H1 (cell line): ENCODE results near the gene NUAK1. TPM values are rescaled to one million over a fixed set of nuclear protein-coding genes. Genes with fewer than 3 reads are reported as not detected.

Experiments
- CTCF ChIA-PET: fragments of 300-600 bp; sonication (Branson Sonifier 250); formaldehyde crosslinking; loops from one replicate; lab custom pipeline; 2021; ENCODE audit not compliant: partially characterized antibody; lab: Charles Lee
- POLR2A ChIA-PET: fragments of 300-600 bp; sonication (Branson Sonifier 250); formaldehyde crosslinking; loops from one replicate; lab custom pipeline; 2021; ENCODE audit warnings: inconsistent platforms; ENCODE audit not compliant: partially characterized antibody; lab: Charles Lee
- DNase-seq, 2 experiments: peaks; one replicate each; pipeline versions ENCODE4 v3.0.0 to v3.0.0-alpha.2; 2010 to 2022; ENCODE audit warnings: low spot score in 2 of 2, low read depth in 1 of 2, mixed read lengths in 1 of 2
- FAIRE-seq: peaks from 2 replicates; lab custom pipeline; 2011; peaks lifted over from hg19 to GRCh38; lab: Jason Lieb, UNC
- H2AFZ ChIP-seq: 2 replicates; pipeline ENCODE4 v1.8.1; 2012; ENCODE audit warnings: low read length, inconsistent platforms
- H2AK5ac ChIP-seq: 2 replicates; pipeline ENCODE4 v1.6.1; 2013; ENCODE audit warnings: low read depth, low read length
- H2BK120ac ChIP-seq: replicated peaks from 2 replicates; pipeline ENCODE3; 2013; ENCODE audit warnings: low read depth, low read length, inconsistent platforms
- H2BK12ac ChIP-seq: 2 replicates; pipeline ENCODE4 v1.6.1; 2013; ENCODE audit warnings: low read depth, low read length
- H2BK15ac ChIP-seq: 2 replicates; pipeline ENCODE4 v1.6.1; 2013; ENCODE audit warnings: low read length
- H2BK20ac ChIP-seq: 2 replicates; pipeline ENCODE4 v1.6.1; 2013; ENCODE audit warnings: low read length
- H2BK5ac ChIP-seq: 2 replicates; pipeline ENCODE4 v1.6.1; 2013; ENCODE audit warnings: low read depth, low read length
- H3K14ac ChIP-seq: 2 replicates; pipeline ENCODE4 v1.6.1; 2013; ENCODE audit warnings: inconsistent platforms; ENCODE audit not compliant: insufficient read length
- H3K18ac ChIP-seq: 2 replicates; pipeline ENCODE4 v1.6.1; 2013; ENCODE audit warnings: low read length; ENCODE audit errors: extremely low read depth
- H3K23ac ChIP-seq: 2 replicates; pipeline ENCODE4 v1.6.1; 2013; ENCODE audit warnings: inconsistent platforms; ENCODE audit not compliant: insufficient read length
- H3K23me2 ChIP-seq: 2 replicates; pipeline ENCODE4 v1.6.1; 2013; ENCODE audit warnings: low read depth, low read length
- H3K27ac ChIP-seq: 2 replicates; pipeline ENCODE4 v1.6.1; 2011; ENCODE audit warnings: low read depth, low read length, inconsistent platforms
- H3K27me3 ChIP-seq, 4 experiments: replicated peaks in 1 of 4; 1 replicate in 1 of 4; 2 replicates in 3 of 4; pipeline versions ENCODE4 v1.6.1 to v1.8.1; 2011 to 2013; ENCODE audit warnings: low read length in 3 of 4, mild to moderate bottlenecking in 3 of 4, inconsistent platforms in 2 of 4, mixed read lengths in 2 of 4, moderate library complexity in 1 of 4; ENCODE audit not compliant: control insufficient read depth in 3 of 4, insufficient read depth in 3 of 4; ENCODE audit errors: extremely low read depth in 1 of 4
- H3K36me3 ChIP-seq, 4 experiments: 2 replicates each; pipeline versions ENCODE4 v1.6.1 to v1.8.1; 2011 to 2013; ENCODE audit warnings: mild to moderate bottlenecking in 4 of 4, low read length in 3 of 4, moderate library complexity in 2 of 4, control low read depth in 1 of 4, inconsistent platforms in 1 of 4; ENCODE audit not compliant: insufficient read depth in 4 of 4, control insufficient read depth in 2 of 4
- H3K4ac ChIP-seq: replicated peaks from 2 replicates; pipeline ENCODE3; 2013; ENCODE audit warnings: low read length, low read depth, mixed read lengths, inconsistent platforms; ENCODE audit not compliant: insufficient read length
- H3K4me1 ChIP-seq, 4 experiments: replicated peaks in 1 of 4; 1 replicate in 1 of 4; 2 replicates in 3 of 4; pipeline versions ENCODE4 v1.6.1 to v1.8.1; 2011 to 2013; ENCODE audit warnings: low read length in 3 of 4, inconsistent platforms in 2 of 4, mixed read lengths in 1 of 4; ENCODE audit not compliant: insufficient read depth in 4 of 4, control insufficient read depth in 3 of 4
- H3K4me2 ChIP-seq, 2 experiments: 2 replicates each; pipeline versions ENCODE4 v1.6.1 to v1.8.1; 2011 to 2013; ENCODE audit warnings: low read depth in 2 of 2, low read length in 2 of 2, control low read depth in 1 of 2, inconsistent platforms in 1 of 2, mild to moderate bottlenecking in 1 of 2; ENCODE audit not compliant: insufficient read depth in 1 of 2
- H3K4me3 ChIP-seq, 4 experiments: fragments of 200-600, 300-600 bp in 1 of 4; sonication (generic), shearing (Covaris generic), sonication (Bioruptor Twin) in 1 of 4; 2 replicates each; pipeline versions ENCODE4 v1.5.1 to v1.8.1; 2011 to 2016; ENCODE audit warnings: low read length in 4 of 4, low read depth in 3 of 4, control low read depth in 2 of 4, inconsistent platforms in 2 of 4, mild to moderate bottlenecking in 2 of 4, mixed read lengths in 1 of 4, moderate library complexity in 1 of 4; ENCODE audit not compliant: insufficient read depth in 2 of 4; ENCODE audit errors: extremely low read depth in 1 of 4
- H3K56ac ChIP-seq: replicated peaks from 2 replicates; pipeline ENCODE3; 2013; ENCODE audit warnings: low read depth, mild to moderate bottlenecking, mixed read lengths, low read length, inconsistent platforms; ENCODE audit not compliant: insufficient read length
- H3K79me1 ChIP-seq: 2 replicates; pipeline ENCODE4 v1.6.1; 2013; ENCODE audit warnings: low read depth, low read length, control low read depth
- H3K79me2 ChIP-seq, 2 experiments: 2 replicates each; pipeline versions ENCODE4 v1.6.1 to v1.8.1; 2012 to 2013; ENCODE audit warnings: low read length in 2 of 2, mild to moderate bottlenecking in 2 of 2, inconsistent platforms in 1 of 2; ENCODE audit not compliant: insufficient read depth in 2 of 2, control insufficient read depth in 1 of 2
- H3K9ac ChIP-seq, 4 experiments: replicated peaks in 1 of 4; 1 replicate in 1 of 4; 2 replicates in 3 of 4; pipeline versions ENCODE4 v1.6.1 to v1.8.1; 2011 to 2013; ENCODE audit warnings: low read depth in 3 of 4, low read length in 3 of 4, control low read depth in 2 of 4, mild to moderate bottlenecking in 2 of 4, moderate library complexity in 2 of 4, inconsistent platforms in 1 of 4; ENCODE audit errors: extremely low read depth in 1 of 4
- H3K9me3 ChIP-seq, 2 experiments: 2 replicates each; pipeline versions ENCODE4 v1.6.1 to v1.8.1; 2012 to 2013; ENCODE audit warnings: mild to moderate bottlenecking in 2 of 2, moderate library complexity in 2 of 2, control low read depth in 1 of 2, inconsistent platforms in 1 of 2, low read depth in 1 of 2, low read length in 1 of 2, mixed read lengths in 1 of 2; ENCODE audit not compliant: insufficient read depth in 2 of 2
- H4K20me1 ChIP-seq, 2 experiments: replicated peaks in 1 of 2; 2 replicates each; pipeline versions ENCODE3 to v1.8.1; 2011 to 2013; ENCODE audit warnings: inconsistent platforms in 2 of 2, low read length in 2 of 2, mild to moderate bottlenecking in 1 of 2; ENCODE audit not compliant: insufficient read depth in 2 of 2, control insufficient read depth in 1 of 2
- H4K5ac ChIP-seq: 2 replicates; pipeline ENCODE4 v1.6.1; 2013; ENCODE audit warnings: low read length, low read depth, mixed read lengths, inconsistent platforms; ENCODE audit not compliant: insufficient read length
- H4K8ac ChIP-seq: 2 replicates; pipeline ENCODE4 v1.8.0; 2013; ENCODE audit warnings: mild to moderate bottlenecking, moderate library complexity, low read length, inconsistent platforms; ENCODE audit not compliant: insufficient read depth; ENCODE audit errors: extremely low read depth
- H4K91ac ChIP-seq: replicated peaks from 2 replicates; pipeline ENCODE3; 2013; ENCODE audit warnings: low read length, mixed read lengths, inconsistent platforms; ENCODE audit not compliant: insufficient read length
- CBX8 ChIP-seq: fragments of 300-800, 300-1000 bp; sonication (generic); IDR thresholded peaks from 2 replicates; pipeline ENCODE4 v1.7.1; 2016; ENCODE audit warnings: low read depth, low read length, borderline replicate concordance
- CHD1 ChIP-seq: IDR thresholded peaks from 2 replicates; pipeline ENCODE4 v1.6.1; 2012; ENCODE audit warnings: low read depth, low read length, improper control_type of control experiment
- CTBP2 ChIP-seq: IDR thresholded peaks from 2 replicates; pipeline ENCODE4 v1.7.0; 2011; ENCODE audit warnings: borderline replicate concordance, mild to moderate bottlenecking, moderate library complexity, mixed read lengths, low read length; ENCODE audit not compliant: insufficient read depth, insufficient read length
- EGR1 ChIP-seq: IDR thresholded peaks from 2 replicates; pipeline ENCODE4 v1.6.1; 2011; ENCODE audit warnings: low read depth, low read length, borderline replicate concordance
- EP300 ChIP-seq, 2 experiments: IDR thresholded peaks; 1 replicate in 1 of 2; 2 replicates in 1 of 2; pipeline ENCODE4 v1.6.1; 2011 to 2012; ENCODE audit warnings: low read depth in 2 of 2, low read length in 2 of 2, mild to moderate bottlenecking in 2 of 2, borderline replicate concordance in 1 of 2, inconsistent platforms in 1 of 2, moderate library complexity in 1 of 2
- MAFK ChIP-seq: IDR thresholded peaks from 2 replicates; pipeline ENCODE4 v1.6.1; 2012; ENCODE audit warnings: low read depth, mild to moderate bottlenecking, improper control_type of control experiment, low read length
- NANOG ChIP-seq: IDR thresholded peaks from 2 replicates; pipeline ENCODE4 v1.6.1; 2011; ENCODE audit warnings: low read length, low read depth, mild to moderate bottlenecking, inconsistent platforms; ENCODE audit not compliant: insufficient read depth, poor library complexity, severe bottlenecking
- RAD21 ChIP-seq, 2 experiments: IDR thresholded peaks in 1 of 2; conservative IDR thresholded peaks in 1 of 2; 2 replicates each; pipeline ENCODE4 v1.6.1; 2011; ENCODE audit warnings: low read depth in 2 of 2, low read length in 2 of 2, improper control_type of control experiment in 1 of 2, inconsistent platforms in 1 of 2, mild to moderate bottlenecking in 1 of 2, moderate library complexity in 1 of 2
- RFX5 ChIP-seq: IDR thresholded peaks from 2 replicates; pipeline ENCODE4 v1.6.1; 2011; ENCODE audit warnings: low read depth, low read length, improper control_type of control experiment, borderline replicate concordance
- SIN3A ChIP-seq, 2 experiments: IDR thresholded peaks in 1 of 2; conservative IDR thresholded peaks in 1 of 2; 2 replicates each; pipeline ENCODE4 v1.6.1; 2011 to 2012; ENCODE audit warnings: low read length in 2 of 2, improper control_type of control experiment in 1 of 2, low read depth in 1 of 2, mild to moderate bottlenecking in 1 of 2
- TAF7 ChIP-seq: optimal IDR thresholded peaks from 2 replicates; pipeline ENCODE3; 2011; ENCODE audit warnings: low read depth, mild to moderate bottlenecking, inconsistent platforms, low read length, moderate library complexity, borderline replicate concordance
- TCF12 ChIP-seq: IDR thresholded peaks from 2 replicates; pipeline ENCODE4 v1.6.1; 2011; ENCODE audit warnings: low read depth, mild to moderate bottlenecking, low read length
- TEAD4 ChIP-seq: IDR thresholded peaks from 2 replicates; pipeline ENCODE4 v1.6.1; 2012; ENCODE audit warnings: low read depth, low read length, inconsistent platforms, mixed read lengths
- WGBS, 2 experiments: shearing (Covaris generic) in 1 of 2; methylation state at CpG; one replicate each; pipeline versions ENCODE4 v1.1.6 to v1.1.7; 2013 to 2015; ENCODE audit warnings: low lambda C conversion rate in 2 of 2, mixed read lengths in 2 of 2, inconsistent platforms in 1 of 2, low coverage in 1 of 2, missing lambda C conversion rate in 1 of 2; ENCODE audit not compliant: insufficient replicate concordance in 2 of 2, insufficient coverage in 1 of 2, insufficient read length in 1 of 2; ENCODE audit errors: extremely low coverage in 1 of 2, missing lambda C conversion rate in 1 of 2; 5-methylcytosine and 5-hydroxymethylcytosine counted together
- polyA plus RNA-seq, 7 experiments: library from polyadenylated mRNA; depleted of rRNA in 3 of 7; stranded (reverse) in 5 of 7; unstranded in 2 of 7; fragments of >200 nt in 5 of 7; fragments of 200-250 nt in 2 of 7; gene quantifications; 1 replicate in 5 of 7; 2 replicates in 1 of 7; 4 replicates in 1 of 7; pipeline versions ENCODE4 v1.2.1 to v1.2.3, GENCODE V29; 2011 to 2013; ENCODE audit warnings: missing spikeins in 2 of 7, mixed read lengths in 2 of 7
- total RNA-seq: library from RNA; stranded (reverse); fragmentation: NEBNext Ultra II Directional; extraction: Animal tissue kit (Norgen Biotek cat#: 25700); gene quantifications from 2 replicates; pipeline ENCODE4 v1.2.1, GENCODE V29; 2021

The NUAK1 gene
- total and polyA plus RNA-seq, 2 of the 8 experiments (the other 6 are each of a cell fraction or from before 2014, with no cell fraction given) = 6.7 to 18.2 TPM

DNA sequence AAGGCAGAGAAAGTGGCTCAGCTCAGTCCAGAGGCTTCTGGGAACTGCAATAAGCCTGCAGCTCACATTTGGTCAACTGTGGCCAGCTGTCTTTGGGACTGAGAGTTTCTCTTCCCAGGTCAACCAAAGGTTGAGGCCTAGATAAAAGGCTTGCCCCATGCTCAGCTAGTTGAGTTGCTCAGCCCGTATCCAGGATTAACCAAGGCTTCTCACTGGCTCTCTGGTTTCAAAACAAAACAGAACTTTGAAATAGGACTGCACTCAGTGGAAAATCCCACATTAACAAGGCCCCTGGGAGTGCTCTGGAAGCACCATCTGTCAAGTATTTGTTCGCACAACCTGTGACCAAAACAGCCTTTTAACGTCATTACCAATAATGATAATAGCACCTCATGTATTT, 40.3 kb upstream of the NUAK1 start:
- no peak for DNase-seq
- Histone ChIP-seq H2BK5ac (no peak overlapping the region), H4K5ac (no peak overlapping the region), H3K23ac (no peak overlapping the region), H4K91ac (no peak overlapping the region), H2AFZ (no peak overlapping the region), H2AK5ac (no peak overlapping the region), H3K56ac (no peak overlapping the region), H3K23me2 (no peaks in the 10 kb centered on the region), H3K9ac (no peak overlapping the region), H4K8ac (no peak overlapping the region), H3K9me3 (no peaks in the 10 kb centered on the region), H2BK120ac (no peak overlapping the region), H3K79me1 (no peaks in the 10 kb centered on the region), H3K4ac (no peak overlapping the region), H3K36me3 (no peaks in the 10 kb centered on the region), H3K14ac (no peak overlapping the region), H3K18ac (no peak overlapping the region), H2BK12ac (no peak overlapping the region), H2BK15ac (no peak overlapping the region; the same call in 1 of the 2 replicates), H2BK20ac (no peak overlapping the region), H3K27me3 (no peaks in the 10 kb centered on the region), H4K20me1 (no peaks in the 10 kb centered on the region), H3K4me2 (no peak overlapping the region), H3K4me1 (peaks cover 0 to 3% (median 0%) of the 10 kb centered on the region in 4 experiments; a peak in 1 of 7 replicates), H3K79me2 (no peaks in the 10 kb centered on the region), H3K4me3 (no peak overlapping the region), H3K27ac (no peak overlapping the region)
- ChIA-PET CTCF (interaction anchor here (0.6 to 1.7 kb wide), 4 partner anchors 10 to 104 kb away, joined by 3 to 5 read pairs (median 4); no protein-coding TSS in a partner anchor), POLR2A (interaction anchor here (1.3 to 1.4 kb wide), 2 partner anchors 40 to 54 kb away, joined by 3 to 5 read pairs; partner anchors contain the start of gene NUAK1)
- 89% methylated on average over 3 of the region's 3 CpGs; no CpG with 5 or more reads in 1 of the 2 experiments for WGBS, 2 experiments
- no peak for FAIRE-seq
- TF ChIP-seq SIN3A (conservative IDR thresholded peaks at IDR 0.05 in 1 of 2, IDR thresholded peaks at IDR 0.05 in 1 of 2; ENCODE audit: low read depth in 1 of 2, low read length in 2 of 2) (no peak), EGR1 (no peak), RFX5 (no peak), CHD1 (no peak), MAFK (no peak), EP300 (IDR thresholded peaks at IDR 0.05; ENCODE audit: borderline replicate concordance in 1 of 2, low read depth in 2 of 2, low read length in 2 of 2) (no peak), RAD21 (IDR thresholded peaks at IDR 0.05 in 1 of 2, conservative IDR thresholded peaks at IDR 0.05 in 1 of 2; ENCODE audit: low read depth in 2 of 2, low read length in 2 of 2) (no peak), TAF7 (no peak), NANOG (no peak), CBX8 (no peak), CTBP2 (no peak), TCF12 (no peak), TEAD4 (no peak)
